HG02571 (cell line): ENCODE data around the gene VPS13A.
"Not testable (repeated sequence)": the region's sequence is repeated elsewhere in the genome, so short reads cannot be mapped to it uniquely, and the experiment has no call there.

ENCODE experiments used
- ATAC-seq: cut with Tn5 transposase; IDR thresholded peaks from one replicate; pipeline ENCODE4 v1.9.1; 2021; ENCODE audit warnings: mild to moderate bottlenecking, moderate library complexity; ENCODE audit not compliant: unreplicated experiment

VPS13A gene

GRCh38 chr9:77421506-77422265, 244.4 kb downstream of the VPS13A start:
- ATAC-seq: no peak

GRCh38 chr9:77422969-77423368, 245.6 kb downstream of the VPS13A start:
- no peak for ATAC-seq

- ATAC-seq: no peak
These were observed 246.5 kb downstream of the VPS13A start for GRCh38 chr9:77423841-77424240.

GRCh38 chr9:77424993-77425392, 247.7 kb downstream of the VPS13A start:
- no peak for ATAC-seq

GRCh38 chr9:77426712-77427111, 249.4 kb downstream of the VPS13A start:
- ATAC-seq: no peak

GRCh38 chr9:77427256-77427927, 250.1 kb downstream of the VPS13A start:
- ATAC-seq: no peak

- ATAC-seq: no peak
These were observed 252.6 kb downstream of the VPS13A start for GRCh38 chr9:77429928-77430327.

GRCh38 chr9:77432053-77432452, 254.7 kb downstream of the VPS13A start:
- no peak for ATAC-seq

GRCh38 chr9:77433675-77434445, 256.5 kb downstream of the VPS13A start:
- no peak for ATAC-seq

GRCh38 chr9:77435277-77435676, 257.9 kb downstream of the VPS13A start:
- ATAC-seq: no peak

GRCh38 chr9:77435688-77436087, 258.4 kb downstream of the VPS13A start:
- ATAC-seq: no peak

GRCh38 chr9:77438653-77439052, 261.3 kb downstream of the VPS13A start:
- no peak for ATAC-seq

GRCh38 chr9:77440057-77440456, 262.7 kb downstream of the VPS13A start:
- ATAC-seq: no peak

GRCh38 chr9:77441124-77441523, 263.8 kb downstream of the VPS13A start:
- not testable (repeated sequence) for ATAC-seq

- no peak for ATAC-seq
These were observed 265.1 kb downstream of the VPS13A start for GRCh38 chr9:77442436-77442835.

- no peak for ATAC-seq
These were observed 270.3 kb downstream of the VPS13A start for GRCh38 chr9:77447646-77448045.

- ATAC-seq: no peak
These were observed 272.1 kb downstream of the VPS13A start for GRCh38 chr9:77449240-77450084.

GRCh38 chr9:77450085-77450475, 272.7 kb downstream of the VPS13A start:
- no peak for ATAC-seq

- no peak for ATAC-seq
These were observed 274.2 kb downstream of the VPS13A start for GRCh38 chr9:77451507-77451906.

GRCh38 chr9:77453825-77454647, 276.7 kb downstream of the VPS13A start:
- no peak for ATAC-seq
